PC-9 (cell line): ENCODE results near the gene ZNF346.

Experiments
- CTCF ChIP-seq: fragments of 200-600 bp; sonication (generic); conservative IDR thresholded peaks from 2 replicates; pipeline ENCODE4 v1.6.1; 2017; ENCODE audit warnings: mixed run types, antibody characterized with exemption, mild to moderate bottlenecking, moderate library complexity
- EZH2 ChIP-seq: fragments of 200-600 bp; sonication (generic); IDR thresholded peaks from 2 replicates; pipeline ENCODE4 v1.8.0; 2017; ENCODE audit warnings: antibody characterized with exemption, low read depth

- TF ChIP-seq CTCF = no peak
- TF ChIP-seq EZH2 = no peak
Measured at GRCh38 chr5:177124486-177124991, 102.0 kb downstream of the ZNF346 start.
